Heart right ventricle (tissue), 16 donors: Measurements from ENCODE around the gene TRPV6. TPM values are rescaled to one million over a fixed set of nuclear protein-coding genes. Genes with fewer than 3 reads are reported as not detected.
A peak's percentile ranks its signal among the peaks of the same experiment; 100 is the strongest.

Source experiments
- ATAC-seq, 8 donors: fragments of 200-7000 bp; cut with Tn5 transposase; one replicate each; pipeline ENCODE4 v1.9.1; 2020; ENCODE audit warnings: mild to moderate bottlenecking in 8 of 8, moderate library complexity in 8 of 8, moderate number of reproducible peaks in 1 of 8
- DNase-seq, 2 donors: peaks; one replicate each; pipeline ENCODE4 v3.0.0-alpha.2; 2020
- H3K27ac ChIP-seq, 10 donors: fragments of 200-600 bp; sonication (generic) in 2 of 10; one replicate each; pipeline versions ENCODE4 v1.5.0 to v1.8.0; 2020 to 2022; ENCODE audit warnings: mild to moderate bottlenecking in 3 of 10
- H3K27me3 ChIP-seq, 7 donors: fragments of 200-600 bp; one replicate each; pipeline ENCODE4 v1.8.0; 2021 to 2022; ENCODE audit warnings: mild to moderate bottlenecking in 2 of 7
- H3K36me3 ChIP-seq, 9 donors: fragments of 200-600 bp; sonication (generic) in 1 of 9; one replicate each; pipeline versions ENCODE4 v1.5.0 to v1.8.0; 2020 to 2022; ENCODE audit warnings: mild to moderate bottlenecking in 2 of 9
- H3K4me1 ChIP-seq, 9 donors: fragments of 200-600 bp; sonication (generic) in 1 of 9; one replicate each; pipeline versions ENCODE4 v1.5.0 to v1.8.0; 2020 to 2022; ENCODE audit warnings: mild to moderate bottlenecking in 4 of 9
- H3K4me3 ChIP-seq, 10 donors: fragments of 200-600 bp; sonication (generic) in 2 of 10; one replicate each; pipeline versions ENCODE4 v1.5.0 to v1.8.0; 2020 to 2022; ENCODE audit warnings: mild to moderate bottlenecking in 7 of 10, moderate library complexity in 2 of 10
- H3K9me3 ChIP-seq, 11 donors: fragments of 200-600 bp in 10 of 11; sonication (generic) in 2 of 11; one replicate each; pipeline versions ENCODE4 v1.5.0 to v1.8.0; 2013 to 2022; ENCODE audit warnings: mild to moderate bottlenecking in 2 of 11, control low read depth in 1 of 11, moderate library complexity in 1 of 11
- WGBS, 2 donors: extraction: QIAGEN DNeasy Blood & Tissue Kit; methylation state at CpG; one replicate each; pipeline ENCODE4 v1.1.7; 2013; ENCODE audit warnings: inconsistent platforms in 1 of 2; 5-methylcytosine and 5-hydroxymethylcytosine counted together
- intact Hi-C, 10 donors: fragments of 100-400 bp; cut with DNase I; formaldehyde crosslinking; loops; one replicate each; pipeline versions ENCODE4 v1.11.1 to v1.14.2; 2022
- polyA plus RNA-seq, 2 donors: library from polyadenylated mRNA; stranded (reverse); fragments of 200-250 nt; gene quantifications; one replicate each; pipeline ENCODE4 v1.2.3, GENCODE V29; 2013
- total RNA-seq, 10 donors: library from RNA; stranded (reverse); fragmentation: NEBNext Ultra II Directional in 3 of 10; extraction: Animal tissue kit (Norgen Biotek cat#: 25700) in 3 of 10; gene quantifications; one replicate each; pipeline versions ENCODE4 v1.2.1 to v1.2.4, GENCODE V29; 2021 to 2023
- TF ChIP-seq, protein P1 (sequence below), 9 donors: fragments of 200-600 bp; sonication (generic) in 2 of 9; IDR thresholded peaks; one replicate each; pipeline versions ENCODE4 v1.5.0 to v1.8.0; 2021 to 2022; ENCODE audit warnings: antibody characterized with exemption in 9 of 9, mild to moderate bottlenecking in 5 of 9, moderate library complexity in 1 of 9
- donor health status: Arrhythmogenic right ventricular cardiomyopathy.
- donor health status: ischemic (EF 13 %, LVEDD 7.1; RV severe dilation, severe dysfunction).
- donor health status: healthy with polysubstance abuse.
- donor health status: DM: no; HTN: yes; CAD: no.
- donor health status: DM: no; HTN: no; CAD: no.
- donor health status: ischemic (EF 25% LVEDD 6.9; RV normal size, moderate dysfunction).
- donor health status: ischemic (EF 25% LVEDD 5.7; RV mildly dilated, moderate dysfunction).
- donor health status: healthy.
- donor health status: DM: yes; HTN: yes; CAD: no.
- donor health status: Ischemic cardiomyopathy.
- donor health status: ischemic (EF 35%, LVEDD 5.7; RV mildly dilated, moderate dysfunction).
- donor health status: nonischemic (EF 11% LVEDD 7.7; RV severe dilation, severe dysfunction).
- donor health status: DM: yes; HTN: yes; CAD: no.
- donor health status: PGD.
- donor health status: ischemic (EF 29% LVEDD 5.4; RV normal size, mild dysfunction).
- donor health status: nonischemic (EF 23%, LVEDD 6.1; RV moderate dilation, normal function).

Gene TRPV6
- total and polyA plus RNA-seq, 12 donors: 0.03 TPM; not detected in 11

DNA sequence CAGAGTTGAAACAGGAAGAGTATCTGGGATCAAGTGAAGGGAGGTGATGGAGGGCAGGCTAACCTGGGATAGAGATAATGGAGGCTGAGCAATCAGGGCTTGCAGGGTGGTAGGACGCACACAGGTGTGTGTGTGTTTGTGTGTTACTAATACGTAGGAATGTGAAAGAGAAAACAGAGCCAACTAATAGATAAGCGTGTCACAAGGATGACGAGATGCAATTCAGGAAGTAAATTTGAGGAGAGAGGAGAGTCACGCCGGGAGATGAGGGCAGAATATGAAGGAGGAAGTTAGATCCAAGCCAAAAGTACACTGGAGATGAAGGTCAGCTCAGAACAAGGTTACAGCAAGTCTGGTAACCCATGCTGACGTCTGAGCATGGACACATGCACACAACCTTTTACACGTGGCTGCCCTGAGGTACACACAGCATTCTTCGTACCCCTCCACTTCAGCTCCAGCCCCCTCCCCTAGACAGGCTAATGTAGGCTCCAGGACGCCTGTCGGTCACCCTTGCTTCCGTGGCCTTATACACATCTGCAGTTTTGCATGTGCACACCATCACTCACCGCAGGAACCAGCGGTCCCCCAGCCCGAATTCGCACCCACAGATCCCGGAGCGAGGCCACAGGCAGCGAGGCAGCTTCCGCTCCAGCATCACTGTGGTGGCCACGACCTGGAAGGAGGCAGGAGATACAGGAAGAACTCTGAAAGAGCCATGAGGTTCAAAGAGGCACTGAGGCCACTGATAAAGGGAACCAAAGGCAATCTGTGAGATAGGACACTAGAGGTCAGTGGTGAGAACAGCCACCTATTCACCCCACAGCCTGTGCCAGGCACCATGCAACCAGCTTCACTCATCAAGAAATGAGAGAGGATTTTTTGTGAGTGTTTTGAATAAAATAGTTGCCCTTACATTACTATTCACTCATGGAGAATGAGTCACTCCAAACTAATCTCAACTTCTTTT, 23.7 kb upstream of the TRPV6 start:
- ATAC-seq: peak in 1 of 8 donors; percentile 24
- H3K36me3 ChIP-seq: no peaks in the 10 kb centered on the region
- TF ChIP-seq, protein P1, sequence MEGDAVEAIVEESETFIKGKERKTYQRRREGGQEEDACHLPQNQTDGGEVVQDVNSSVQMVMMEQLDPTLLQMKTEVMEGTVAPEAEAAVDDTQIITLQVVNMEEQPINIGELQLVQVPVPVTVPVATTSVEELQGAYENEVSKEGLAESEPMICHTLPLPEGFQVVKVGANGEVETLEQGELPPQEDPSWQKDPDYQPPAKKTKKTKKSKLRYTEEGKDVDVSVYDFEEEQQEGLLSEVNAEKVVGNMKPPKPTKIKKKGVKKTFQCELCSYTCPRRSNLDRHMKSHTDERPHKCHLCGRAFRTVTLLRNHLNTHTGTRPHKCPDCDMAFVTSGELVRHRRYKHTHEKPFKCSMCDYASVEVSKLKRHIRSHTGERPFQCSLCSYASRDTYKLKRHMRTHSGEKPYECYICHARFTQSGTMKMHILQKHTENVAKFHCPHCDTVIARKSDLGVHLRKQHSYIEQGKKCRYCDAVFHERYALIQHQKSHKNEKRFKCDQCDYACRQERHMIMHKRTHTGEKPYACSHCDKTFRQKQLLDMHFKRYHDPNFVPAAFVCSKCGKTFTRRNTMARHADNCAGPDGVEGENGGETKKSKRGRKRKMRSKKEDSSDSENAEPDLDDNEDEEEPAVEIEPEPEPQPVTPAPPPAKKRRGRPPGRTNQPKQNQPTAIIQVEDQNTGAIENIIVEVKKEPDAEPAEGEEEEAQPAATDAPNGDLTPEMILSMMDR (IDR thresholded peaks at IDR 0.05): peak in 3 of 9 donors; percentile 6 to 44 (median 13)
- DNase-seq: no peak
- intact Hi-C loops: no loop called here
- H3K4me3 ChIP-seq: no peak overlapping the region
- peak overlapping the region in 1 of 10 donors; percentile 26 for H3K27ac ChIP-seq
- 65 to 66% methylated on average over 21 of the region's 21 CpGs for WGBS, 2 donors
- peaks cover 0 to 21% (median 0%) of the 10 kb centered on the region in 9 donors for H3K4me1 ChIP-seq
- peaks cover 0 to 8% (median 3%) of the 10 kb centered on the region in 11 donors for H3K9me3 ChIP-seq
- peaks cover 0 to 25% (median 0%) of the 10 kb centered on the region in 7 donors for H3K27me3 ChIP-seq

DNA sequence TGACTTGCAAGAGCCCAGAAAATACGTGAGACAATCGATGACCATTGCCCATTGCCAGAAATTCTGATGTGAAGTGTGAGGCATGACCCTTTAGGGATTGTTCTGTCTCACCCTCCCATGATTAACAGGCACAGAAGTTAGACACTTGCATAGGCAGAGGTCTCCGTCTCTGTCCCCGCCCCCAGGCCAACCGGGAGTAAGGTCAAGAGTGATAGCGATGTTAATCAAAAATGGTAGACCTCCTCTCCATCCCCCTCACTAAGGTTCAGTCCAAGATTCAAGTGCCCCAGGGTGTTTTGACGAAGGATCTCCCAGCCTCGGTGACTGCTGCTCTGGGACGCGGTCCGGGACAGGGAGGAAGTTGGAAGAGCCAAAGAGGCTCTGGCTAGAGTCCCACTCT, 22.7 kb upstream of the TRPV6 start:
- 79 to 81% methylated on average over 11 of the region's 11 CpGs for WGBS, 2 donors
- DNase-seq: no peak
- intact Hi-C loops: no loop called here
- Histone ChIP-seq H3K36me3 (no peaks in the 10 kb centered on the region), H3K27ac (no peak overlapping the region), H3K9me3 (peaks cover 0 to 13% (median 6%) of the 10 kb centered on the region in 11 donors), H3K4me1 (peaks cover 0 to 21% (median 0%) of the 10 kb centered on the region in 9 donors), H3K27me3 (peaks cover 0 to 25% (median 0%) of the 10 kb centered on the region in 7 donors), H3K4me3 (no peak overlapping the region)
- TF ChIP-seq, protein P1 (IDR thresholded peaks at IDR 0.05): no peak
- peak in 1 of 8 donors; percentile 41 for ATAC-seq

DNA sequence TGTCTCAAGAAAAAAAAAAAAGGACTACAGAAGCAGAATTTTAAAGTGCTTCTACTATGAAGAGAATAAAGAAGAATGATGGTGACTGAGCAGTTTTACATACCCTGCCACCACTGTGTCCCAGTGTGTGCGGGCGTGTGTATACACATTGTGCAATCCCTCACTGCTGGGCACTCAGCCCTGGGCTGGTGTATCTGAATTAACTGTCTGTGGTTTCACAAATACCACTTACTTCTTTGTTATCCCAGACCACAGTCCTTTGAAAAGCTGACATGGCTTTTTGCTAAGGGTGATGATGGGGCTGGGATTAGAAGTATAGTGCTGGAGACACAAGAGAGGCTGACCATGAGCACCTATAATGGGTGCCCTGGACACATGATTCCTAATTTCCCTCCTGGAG, 21.1 kb upstream of the TRPV6 start:
- no peak for ATAC-seq
- Histone ChIP-seq H3K36me3 (no peaks in the 10 kb centered on the region), H3K27me3 (peaks cover 0 to 25% (median 0%) of the 10 kb centered on the region in 7 donors), H3K4me1 (peaks cover 0 to 21% (median 0%) of the 10 kb centered on the region in 9 donors), H3K27ac (no peak overlapping the region), H3K4me3 (no peak overlapping the region), H3K9me3 (peaks cover 0 to 13% (median 6%) of the 10 kb centered on the region in 11 donors)
- TF ChIP-seq, protein P1 (IDR thresholded peaks at IDR 0.05): no peak
- 72 to 91% methylated on average over 2 of the region's 2 CpGs for WGBS, 2 donors
- intact Hi-C loops: no loop called here
- DNase-seq: no peak

DNA sequence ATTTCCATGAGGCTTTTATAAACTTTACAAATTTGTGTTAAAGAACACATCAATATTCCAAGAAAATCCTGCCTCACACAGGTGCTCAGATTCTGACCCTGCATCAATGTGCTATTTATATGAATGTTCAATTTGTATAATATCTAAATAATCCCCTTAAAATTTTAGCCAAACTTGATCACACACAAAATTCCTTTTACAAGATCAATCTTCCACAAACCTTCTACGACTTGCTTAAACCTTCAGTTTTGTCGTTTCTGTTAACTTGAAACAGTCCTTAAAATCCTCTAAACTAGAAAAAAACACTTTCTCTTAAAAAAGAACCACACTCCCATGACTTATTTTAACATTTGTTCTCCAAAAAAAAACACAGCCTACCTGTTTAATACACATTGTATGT, 20.2 kb upstream of the TRPV6 start:
- Histone ChIP-seq H3K4me1 (peaks cover 0 to 20% (median 0%) of the 10 kb centered on the region in 9 donors), H3K27ac (no peak overlapping the region), H3K9me3 (peaks cover 0 to 13% (median 6%) of the 10 kb centered on the region in 11 donors), H3K36me3 (no peaks in the 10 kb centered on the region), H3K27me3 (peaks cover 0 to 19% (median 0%) of the 10 kb centered on the region in 7 donors), H3K4me3 (no peak overlapping the region)
- intact Hi-C loops: no loop called here
- TF ChIP-seq, protein P1 (IDR thresholded peaks at IDR 0.05): no peak
- 74 to 82% methylated on average over 2 of the region's 2 CpGs for WGBS, 2 donors
- DNase-seq: no peak
- no peak for ATAC-seq
